ENCODE results near the gene GPR146.

DNA sequence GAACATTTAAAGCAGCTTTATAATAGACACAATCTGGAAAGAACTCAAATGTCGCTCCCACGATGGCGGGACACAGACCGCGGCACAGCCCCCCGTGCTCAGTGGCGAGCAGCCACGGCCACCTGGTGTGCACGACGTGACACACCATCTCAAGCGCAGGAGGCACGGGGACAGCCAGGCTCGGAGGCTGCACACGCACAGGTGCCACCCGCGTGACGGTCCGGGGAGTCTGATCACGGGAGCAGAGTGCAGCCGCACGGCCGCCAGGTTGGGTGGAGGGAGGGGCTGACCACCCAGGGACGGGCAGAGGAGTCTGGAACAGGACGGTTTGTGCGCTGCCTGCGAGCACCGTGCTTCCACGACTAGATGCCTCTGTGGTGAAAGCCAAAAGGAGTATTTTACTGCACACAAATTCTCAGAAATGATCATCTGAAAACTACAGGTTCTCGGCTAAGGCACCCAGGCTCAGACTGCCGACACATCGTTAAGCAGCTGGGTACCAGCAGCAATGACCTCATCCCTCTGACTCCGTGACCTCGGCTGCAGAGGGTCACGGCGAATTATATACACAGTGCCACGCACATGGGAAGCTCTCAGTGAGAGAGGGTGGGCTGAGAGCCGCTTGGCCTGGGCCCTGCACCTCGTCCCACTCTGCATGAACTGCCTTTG, 36.0 kb downstream of the GPR146 start:
- TF ChIP-seq EZH2 (optimal IDR thresholded peaks at IDR 0.05; ENCODE audit: low read depth, low read length): no peak
- TF ChIP-seq, protein P1, sequence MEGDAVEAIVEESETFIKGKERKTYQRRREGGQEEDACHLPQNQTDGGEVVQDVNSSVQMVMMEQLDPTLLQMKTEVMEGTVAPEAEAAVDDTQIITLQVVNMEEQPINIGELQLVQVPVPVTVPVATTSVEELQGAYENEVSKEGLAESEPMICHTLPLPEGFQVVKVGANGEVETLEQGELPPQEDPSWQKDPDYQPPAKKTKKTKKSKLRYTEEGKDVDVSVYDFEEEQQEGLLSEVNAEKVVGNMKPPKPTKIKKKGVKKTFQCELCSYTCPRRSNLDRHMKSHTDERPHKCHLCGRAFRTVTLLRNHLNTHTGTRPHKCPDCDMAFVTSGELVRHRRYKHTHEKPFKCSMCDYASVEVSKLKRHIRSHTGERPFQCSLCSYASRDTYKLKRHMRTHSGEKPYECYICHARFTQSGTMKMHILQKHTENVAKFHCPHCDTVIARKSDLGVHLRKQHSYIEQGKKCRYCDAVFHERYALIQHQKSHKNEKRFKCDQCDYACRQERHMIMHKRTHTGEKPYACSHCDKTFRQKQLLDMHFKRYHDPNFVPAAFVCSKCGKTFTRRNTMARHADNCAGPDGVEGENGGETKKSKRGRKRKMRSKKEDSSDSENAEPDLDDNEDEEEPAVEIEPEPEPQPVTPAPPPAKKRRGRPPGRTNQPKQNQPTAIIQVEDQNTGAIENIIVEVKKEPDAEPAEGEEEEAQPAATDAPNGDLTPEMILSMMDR (IDR thresholded peaks at IDR 0.05; ENCODE audit: low read length): no peak
- no peak for TF ChIP-seq EZH2phosphoT487 (IDR thresholded peaks at IDR 0.05; ENCODE audit: low read length)

All from MM.1S (cell line).